Endodermal cell (in vitro differentiated cells): ENCODE results near the gene ATP10B. TPM values are rescaled to one million over a fixed set of nuclear protein-coding genes. Genes with fewer than 3 reads are reported as not detected.

ENCODE experiments used
- DNase-seq: peaks from one replicate; pipeline ENCODE4 v3.0.0-alpha.2; 2017
- H3K27ac ChIP-seq: 2 replicates; pipeline ENCODE4 v1.5.1; 2013; ENCODE audit warnings: mild to moderate bottlenecking, low read depth, low read length, moderate library complexity
- H3K27me3 ChIP-seq: 2 replicates; pipeline ENCODE4 v1.6.1; 2013; ENCODE audit warnings: mild to moderate bottlenecking, low read length, moderate library complexity; ENCODE audit not compliant: insufficient read depth, control insufficient read depth, poor library complexity, severe bottlenecking
- H3K36me3 ChIP-seq: 2 replicates; pipeline ENCODE4 v1.7.0; 2013; ENCODE audit warnings: mild to moderate bottlenecking, low read length, moderate library complexity; ENCODE audit not compliant: control insufficient read depth, insufficient read depth
- H3K4me1 ChIP-seq: one replicate; pipeline ENCODE4 v1.7.0; 2013; ENCODE audit warnings: low read length; ENCODE audit not compliant: control insufficient read depth, insufficient read depth
- H3K4me3 ChIP-seq: 2 replicates; pipeline ENCODE4 v1.5.1; 2013; ENCODE audit warnings: mild to moderate bottlenecking, low read length, moderate library complexity
- H3K9ac ChIP-seq: 2 replicates; pipeline ENCODE4 v1.6.1; 2013; ENCODE audit warnings: mild to moderate bottlenecking, low read length, moderate library complexity; ENCODE audit not compliant: poor library complexity, severe bottlenecking; ENCODE audit errors: extremely low read depth
- H3K9me3 ChIP-seq: 2 replicates; pipeline ENCODE4 v1.6.1; 2013; ENCODE audit warnings: mild to moderate bottlenecking, low read length, moderate library complexity; ENCODE audit not compliant: control insufficient read depth
- H3K27ac Mint-ChIP-seq: 2 replicates; pipeline ENCODE4 v1.8.0; 2020; ENCODE audit warnings: mixed read lengths
- H3K27me3 Mint-ChIP-seq: 2 replicates; pipeline ENCODE4 v1.8.0; 2021; ENCODE audit warnings: mild to moderate bottlenecking, mixed read lengths; ENCODE audit not compliant: insufficient read depth
- H3K36me3 Mint-ChIP-seq: 2 replicates; pipeline ENCODE4 v1.8.0; 2020; ENCODE audit warnings: low read depth, mixed read lengths
- H3K4me1 Mint-ChIP-seq: 2 replicates; pipeline ENCODE4 v1.8.0; 2020; ENCODE audit warnings: mixed read lengths
- H3K4me3 Mint-ChIP-seq: 2 replicates; pipeline ENCODE4 v1.8.0; 2020; ENCODE audit warnings: mild to moderate bottlenecking, moderate library complexity, mixed read lengths
- H3K9me3 Mint-ChIP-seq: 2 replicates; pipeline ENCODE4 v1.8.0; 2020; ENCODE audit warnings: mild to moderate bottlenecking, mixed read lengths
- WGBS, 2 experiments: methylation state at CpG; one replicate each; pipeline versions ENCODE4 v1.1.5 to v1.1.7; 2013; ENCODE audit warnings: missing lambda C conversion rate in 2 of 2, mixed read lengths in 1 of 2; ENCODE audit not compliant: insufficient coverage in 1 of 2, insufficient read length in 1 of 2; 5-methylcytosine and 5-hydroxymethylcytosine counted together
- total RNA-seq, 2 donors: library from RNA; stranded (reverse); fragmentation: NEBNext Ultra II Directional in 1 of 2; extraction: Animal tissue kit (Norgen Biotek cat#: 25700) in 1 of 2; gene quantifications; 2 replicates in 1 of 2; 3 replicates in 1 of 2; pipeline ENCODE4 v1.2.1, GENCODE V29; 2021
- TF ChIP-seq, protein P1 (sequence below): fragments of 200-600 bp; sonication (generic); conservative IDR thresholded peaks from 2 replicates; pipeline ENCODE4 v1.5.0; 2021; ENCODE audit warnings: antibody characterized with exemption, mild to moderate bottlenecking

The ATP10B gene
- total RNA-seq, 2 donors from 2014 or later: 0.15 to 0.38 TPM

DNA sequence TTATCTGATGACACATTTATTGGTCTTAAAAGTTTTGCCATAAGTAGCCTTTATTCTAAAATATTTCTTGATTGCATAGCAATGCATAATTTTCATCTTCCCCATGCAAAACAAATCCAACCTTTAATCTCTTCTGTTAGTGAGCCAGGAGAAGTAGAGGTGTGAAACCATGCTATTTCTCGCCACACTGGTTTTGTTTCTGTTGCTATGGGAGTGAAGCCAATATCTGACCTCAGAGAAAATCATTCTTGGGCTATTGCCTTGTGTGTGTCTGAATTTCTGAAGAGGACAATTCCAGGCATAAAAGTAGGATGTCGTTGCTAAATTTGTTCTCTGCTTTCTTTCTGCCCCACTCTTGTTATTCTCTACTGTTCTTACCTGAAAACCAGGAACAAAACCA, 246.7 kb downstream of the ATP10B start:
- Histone ChIP-seq H3K27me3 (no peaks in the 10 kb centered on the region), H3K36me3 (no peaks in the 10 kb centered on the region), H3K9me3 (no peaks in the 10 kb centered on the region), H3K9ac (no peak overlapping the region), H3K27ac (no peak overlapping the region), H3K4me1 (no peaks in the 10 kb centered on the region), H3K4me3 (no peak overlapping the region)
- H3K4me1 Mint-ChIP-seq: no peaks in the 10 kb centered on the region
- H3K4me3 Mint-ChIP-seq: no peak overlapping the region
- TF ChIP-seq, protein P1, sequence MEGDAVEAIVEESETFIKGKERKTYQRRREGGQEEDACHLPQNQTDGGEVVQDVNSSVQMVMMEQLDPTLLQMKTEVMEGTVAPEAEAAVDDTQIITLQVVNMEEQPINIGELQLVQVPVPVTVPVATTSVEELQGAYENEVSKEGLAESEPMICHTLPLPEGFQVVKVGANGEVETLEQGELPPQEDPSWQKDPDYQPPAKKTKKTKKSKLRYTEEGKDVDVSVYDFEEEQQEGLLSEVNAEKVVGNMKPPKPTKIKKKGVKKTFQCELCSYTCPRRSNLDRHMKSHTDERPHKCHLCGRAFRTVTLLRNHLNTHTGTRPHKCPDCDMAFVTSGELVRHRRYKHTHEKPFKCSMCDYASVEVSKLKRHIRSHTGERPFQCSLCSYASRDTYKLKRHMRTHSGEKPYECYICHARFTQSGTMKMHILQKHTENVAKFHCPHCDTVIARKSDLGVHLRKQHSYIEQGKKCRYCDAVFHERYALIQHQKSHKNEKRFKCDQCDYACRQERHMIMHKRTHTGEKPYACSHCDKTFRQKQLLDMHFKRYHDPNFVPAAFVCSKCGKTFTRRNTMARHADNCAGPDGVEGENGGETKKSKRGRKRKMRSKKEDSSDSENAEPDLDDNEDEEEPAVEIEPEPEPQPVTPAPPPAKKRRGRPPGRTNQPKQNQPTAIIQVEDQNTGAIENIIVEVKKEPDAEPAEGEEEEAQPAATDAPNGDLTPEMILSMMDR: no peak
- no peak overlapping the region for H3K27ac Mint-ChIP-seq
- peaks cover 2% of the 10 kb centered on the region for H3K9me3 Mint-ChIP-seq
- no peak for DNase-seq
- H3K27me3 Mint-ChIP-seq: peaks cover 2% of the 10 kb centered on the region
- no peaks in the 10 kb centered on the region for H3K36me3 Mint-ChIP-seq
- 82 to 86% methylated on average over 1 to 2 of the region's 2 CpGs for WGBS, 2 experiments

DNA sequence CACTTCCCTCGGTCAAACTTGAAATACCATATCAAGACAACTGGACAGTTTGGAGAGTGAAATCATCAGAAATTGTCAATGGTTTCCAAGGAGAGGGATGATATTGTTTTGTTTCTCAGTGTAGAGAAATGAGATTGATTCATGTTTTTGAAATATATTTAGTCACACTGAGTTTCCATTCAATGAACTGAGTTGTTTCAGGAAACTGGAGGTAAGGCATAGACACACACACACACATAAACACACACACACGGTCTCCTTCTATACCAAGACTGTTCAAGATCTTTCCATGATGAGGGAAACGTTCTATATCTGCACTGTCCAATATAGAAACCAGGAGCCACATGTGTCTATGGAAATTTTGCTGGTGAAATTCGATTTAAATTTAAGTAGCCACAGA, 247.5 kb downstream of the ATP10B start:
- 77 to 80% methylated on average over 2 to 4 of the region's 4 CpGs for WGBS, 2 experiments
- H3K4me3 ChIP-seq: no peak overlapping the region
- H3K27ac ChIP-seq: no peak overlapping the region
- H3K9me3 ChIP-seq: no peaks in the 10 kb centered on the region
- no peak overlapping the region for H3K9ac ChIP-seq
- H3K36me3 ChIP-seq: no peaks in the 10 kb centered on the region
- no peaks in the 10 kb centered on the region for H3K27me3 ChIP-seq
- H3K4me3 Mint-ChIP-seq: no peak overlapping the region
- no peak for DNase-seq
- no peaks in the 10 kb centered on the region for H3K36me3 Mint-ChIP-seq
- peaks cover 2% of the 10 kb centered on the region for H3K27me3 Mint-ChIP-seq
- no peaks in the 10 kb centered on the region for H3K4me1 Mint-ChIP-seq
- no peak overlapping the region for H3K27ac Mint-ChIP-seq
- no peaks in the 10 kb centered on the region for H3K4me1 ChIP-seq
- TF ChIP-seq, protein P1: no peak
- H3K9me3 Mint-ChIP-seq: no peaks in the 10 kb centered on the region

DNA sequence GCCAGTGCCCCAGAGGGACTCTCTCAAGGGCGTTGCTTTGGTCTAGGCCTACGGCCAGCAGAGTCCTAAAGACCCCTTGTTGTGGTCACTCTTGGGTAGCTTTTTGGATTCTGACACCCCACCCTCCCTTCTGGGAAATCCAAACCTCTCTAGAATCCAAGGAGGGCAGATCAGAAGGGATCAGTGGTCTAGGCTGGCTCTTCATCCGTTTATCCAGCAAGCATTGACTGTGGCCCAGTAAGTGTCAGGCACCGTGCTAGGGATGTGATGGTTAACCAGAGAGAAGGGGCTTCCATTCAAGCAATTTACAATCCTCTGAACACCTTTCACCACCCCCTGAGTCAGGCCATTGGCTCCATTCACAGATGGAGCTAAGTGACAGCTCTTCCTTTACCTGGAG, 249.3 kb downstream of the ATP10B start:
- Histone ChIP-seq H3K36me3 (no peaks in the 10 kb centered on the region), H3K27me3 (no peaks in the 10 kb centered on the region), H3K9ac (no peak overlapping the region), H3K4me1 (no peaks in the 10 kb centered on the region), H3K27ac (no peak overlapping the region), H3K4me3 (no peak overlapping the region), H3K9me3 (no peaks in the 10 kb centered on the region)
- TF ChIP-seq, protein P1: no peak
- Mint-ChIP-seq H3K4me1 (no peaks in the 10 kb centered on the region), H3K27me3 (peaks cover 5% of the 10 kb centered on the region), H3K9me3 (no peaks in the 10 kb centered on the region), H3K27ac (no peak overlapping the region), H3K36me3 (no peaks in the 10 kb centered on the region), H3K4me3 (no peak overlapping the region)
- DNase-seq: no peak
- 97% methylated on average over 4 of the region's 4 CpGs; no CpG with 5 or more reads in 1 of the 2 experiments for WGBS, 2 experiments
